GM12872 (cell line): ENCODE results near the gene C2orf76.
A peak's percentile ranks its signal among the peaks of the same experiment; 100 is the strongest.

Source experiments
- TF ChIP-seq, protein P1 (sequence below): IDR thresholded peaks from 3 replicates; pipeline ENCODE4 v1.5.1; 2011; ENCODE audit warnings: low read depth, mild to moderate bottlenecking, low read length, moderate library complexity; ENCODE audit not compliant: insufficient read depth

The C2orf76 gene

DNA sequence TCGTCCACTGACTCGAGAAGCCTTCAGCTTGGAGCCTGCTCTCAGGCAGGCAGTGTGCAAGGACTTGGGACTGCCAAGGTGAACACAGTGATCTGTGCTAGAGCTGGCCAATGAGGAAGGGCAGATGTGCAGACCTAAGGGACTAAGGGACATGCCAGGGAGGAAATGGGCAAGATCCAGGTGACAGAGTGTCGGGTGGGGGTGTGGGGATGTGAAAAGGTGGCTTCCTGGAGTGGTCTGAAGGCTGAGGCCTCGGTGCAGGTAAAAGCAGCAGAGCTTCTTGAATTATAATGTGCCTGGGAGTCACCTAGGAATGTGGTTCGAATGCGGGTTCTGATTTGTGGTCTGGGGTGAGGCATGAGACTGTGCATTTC lies 101.0 kb downstream of the C2orf76 start:
- TF ChIP-seq, protein P1, sequence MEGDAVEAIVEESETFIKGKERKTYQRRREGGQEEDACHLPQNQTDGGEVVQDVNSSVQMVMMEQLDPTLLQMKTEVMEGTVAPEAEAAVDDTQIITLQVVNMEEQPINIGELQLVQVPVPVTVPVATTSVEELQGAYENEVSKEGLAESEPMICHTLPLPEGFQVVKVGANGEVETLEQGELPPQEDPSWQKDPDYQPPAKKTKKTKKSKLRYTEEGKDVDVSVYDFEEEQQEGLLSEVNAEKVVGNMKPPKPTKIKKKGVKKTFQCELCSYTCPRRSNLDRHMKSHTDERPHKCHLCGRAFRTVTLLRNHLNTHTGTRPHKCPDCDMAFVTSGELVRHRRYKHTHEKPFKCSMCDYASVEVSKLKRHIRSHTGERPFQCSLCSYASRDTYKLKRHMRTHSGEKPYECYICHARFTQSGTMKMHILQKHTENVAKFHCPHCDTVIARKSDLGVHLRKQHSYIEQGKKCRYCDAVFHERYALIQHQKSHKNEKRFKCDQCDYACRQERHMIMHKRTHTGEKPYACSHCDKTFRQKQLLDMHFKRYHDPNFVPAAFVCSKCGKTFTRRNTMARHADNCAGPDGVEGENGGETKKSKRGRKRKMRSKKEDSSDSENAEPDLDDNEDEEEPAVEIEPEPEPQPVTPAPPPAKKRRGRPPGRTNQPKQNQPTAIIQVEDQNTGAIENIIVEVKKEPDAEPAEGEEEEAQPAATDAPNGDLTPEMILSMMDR, result no peak

DNA sequence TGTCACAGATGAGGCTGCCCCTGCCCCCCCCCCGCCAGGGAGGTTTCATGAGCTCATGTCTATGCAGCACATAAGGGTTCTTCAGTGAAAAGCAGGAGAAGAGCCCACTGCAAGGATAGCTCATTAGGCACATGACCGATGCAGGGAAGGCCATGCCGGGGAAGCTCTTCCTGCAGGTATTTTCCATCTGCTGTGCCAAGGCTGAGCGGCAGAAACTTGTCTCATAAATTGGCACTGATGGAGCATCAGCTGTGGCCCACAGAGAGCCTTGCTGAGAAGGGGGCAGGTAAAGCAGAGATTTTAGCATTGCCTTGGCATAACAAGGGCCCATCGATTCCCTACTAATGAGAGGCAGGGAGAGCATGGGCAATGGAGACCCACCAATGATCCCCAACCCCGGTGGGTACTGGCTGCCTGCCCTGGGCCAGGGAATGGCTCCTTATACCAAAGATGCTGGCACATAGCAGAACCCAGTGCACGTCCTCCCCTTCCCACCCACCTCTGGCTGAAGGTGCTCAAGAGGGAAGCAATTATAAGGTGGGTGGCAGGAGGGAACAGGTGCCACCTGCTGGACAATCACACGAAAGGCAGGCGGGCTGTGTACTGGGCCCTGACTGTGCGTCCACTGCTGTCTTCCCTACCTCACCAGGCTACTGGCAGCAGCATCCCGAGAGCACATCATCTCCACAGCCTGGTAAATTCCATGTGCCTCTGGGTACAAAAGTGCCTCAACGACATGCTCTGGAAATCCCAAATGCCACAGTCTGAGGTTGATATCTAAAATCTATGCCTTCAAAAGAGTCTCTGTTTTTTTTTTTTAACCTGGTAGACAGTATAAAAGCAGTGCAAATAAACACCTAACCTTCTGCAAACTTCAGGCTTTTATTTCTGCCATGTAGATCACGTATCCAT lies 101.6 kb downstream of the C2orf76 start:
- TF ChIP-seq, protein P1, result peak; percentile 93

DNA sequence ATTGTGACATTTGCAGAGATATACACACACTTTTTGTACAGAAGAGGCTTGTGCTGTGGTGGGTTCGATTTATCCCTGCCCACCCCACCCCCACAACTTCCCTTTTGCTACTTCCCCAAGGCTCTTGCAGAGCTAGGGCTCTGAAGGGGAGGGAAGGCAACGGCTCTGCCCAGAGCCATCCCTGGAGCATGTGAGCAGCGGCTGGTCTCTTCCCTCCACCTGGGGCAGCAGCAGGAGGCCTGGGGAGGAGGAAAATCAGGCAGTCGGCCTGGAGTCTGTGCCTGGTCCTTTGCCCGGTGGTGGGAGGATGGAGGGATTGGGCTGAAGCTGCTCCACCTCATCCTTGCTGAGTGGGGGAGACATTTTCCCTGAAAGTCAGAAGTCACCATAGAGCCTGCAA lies 103.0 kb downstream of the C2orf76 start:
- TF ChIP-seq, protein P1, result no peak

DNA sequence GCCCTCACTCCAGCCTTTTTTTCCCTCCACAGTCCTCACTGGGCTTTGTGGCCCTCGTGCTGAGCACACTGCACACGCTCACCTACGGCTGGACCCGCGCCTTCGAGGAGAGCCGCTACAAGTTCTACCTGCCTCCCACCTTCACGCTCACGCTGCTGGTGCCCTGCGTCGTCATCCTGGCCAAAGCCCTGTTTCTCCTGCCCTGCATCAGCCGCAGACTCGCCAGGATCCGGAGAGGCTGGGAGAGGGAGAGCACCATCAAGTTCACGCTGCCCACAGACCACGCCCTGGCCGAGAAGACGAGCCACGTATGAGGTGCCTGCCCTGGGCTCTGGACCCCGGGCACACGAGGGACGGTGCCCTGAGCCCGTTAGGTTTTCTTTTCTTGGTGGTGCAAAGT lies 103.6 kb downstream of the C2orf76 start:
- TF ChIP-seq, protein P1, result no peak

DNA sequence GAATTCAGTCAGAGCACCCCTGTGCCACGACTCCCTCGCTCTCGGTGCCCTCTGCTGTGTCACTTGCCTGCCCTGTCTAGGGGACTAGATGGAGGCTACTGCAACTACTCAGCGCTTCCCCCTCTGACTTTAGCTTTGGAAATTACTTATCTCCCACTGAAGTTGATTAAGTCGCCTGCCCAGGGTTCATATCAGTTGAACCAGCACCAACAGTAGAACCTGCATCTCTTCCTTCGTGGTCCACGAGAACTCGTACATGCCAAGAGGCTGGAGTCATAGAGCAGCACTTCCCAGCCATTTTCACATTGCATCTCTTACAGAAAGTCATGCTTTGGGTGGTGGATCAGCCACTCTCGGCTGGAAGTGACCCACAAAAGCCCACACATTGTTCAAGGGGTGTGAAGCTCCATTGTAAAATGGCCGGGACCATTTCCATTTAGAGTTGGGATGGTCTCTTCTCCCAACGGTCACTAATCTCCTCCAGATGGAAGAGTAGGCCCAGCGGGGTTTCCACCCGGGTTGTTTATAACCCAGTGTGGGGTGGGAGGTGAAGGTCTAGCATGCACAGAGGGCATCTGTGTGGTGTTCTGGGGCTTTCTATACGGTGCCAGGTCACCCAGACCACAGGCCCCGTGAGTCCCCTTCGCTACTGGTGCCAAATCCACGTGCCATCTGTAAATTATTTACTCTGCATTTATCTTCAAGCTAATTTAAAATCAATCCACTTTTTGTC lies 105.0 kb downstream of the C2orf76 start:
- TF ChIP-seq, protein P1, result no peak

DNA sequence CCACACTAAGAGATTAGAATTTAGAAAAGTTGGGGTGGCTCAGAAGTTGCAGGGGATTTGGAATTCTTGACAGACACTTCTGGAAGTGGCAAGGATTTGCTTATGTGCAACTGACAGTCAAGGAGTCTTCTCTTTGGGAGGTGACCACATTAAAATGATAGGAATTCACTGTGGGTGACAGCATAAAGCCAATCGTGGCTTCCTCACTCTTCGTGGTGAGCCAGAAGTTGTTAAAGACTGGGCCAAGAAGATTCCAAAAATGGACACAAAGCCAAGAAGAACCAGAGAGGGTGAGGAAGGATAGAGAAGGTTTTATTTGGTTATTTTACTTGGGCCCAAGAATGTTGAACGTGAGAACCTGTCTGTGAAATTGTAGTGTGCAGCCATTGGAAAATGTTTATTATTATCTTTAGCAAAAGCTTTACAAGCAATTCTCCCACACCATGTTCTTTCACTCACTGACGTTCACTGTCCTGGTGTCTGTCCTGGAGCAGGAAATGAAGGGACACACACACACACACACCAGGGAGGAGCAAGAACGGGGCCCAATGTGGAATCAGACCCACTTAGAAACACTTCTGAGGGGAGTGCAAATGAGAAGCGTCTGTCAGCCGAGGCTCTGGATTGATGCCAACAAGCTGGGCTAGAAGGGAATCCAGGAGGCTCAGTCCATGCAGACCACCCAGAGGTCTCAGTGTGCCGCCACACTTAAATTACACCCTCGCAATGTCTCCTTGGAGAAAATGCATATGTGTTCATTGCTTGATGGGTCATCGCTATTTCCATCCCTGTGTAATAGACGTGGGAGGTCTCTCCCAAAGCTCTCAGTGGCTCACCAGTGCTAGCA lies 105.8 kb downstream of the C2orf76 start:
- TF ChIP-seq, protein P1, result no peak
